Renal cortex interstitium (tissue), 11 donors: ENCODE data around the gene OR4D2. TPM values are rescaled to one million over a fixed set of nuclear protein-coding genes. Genes with fewer than 3 reads are reported as not detected.

Source experiments
- DNase-seq, 11 donors: peaks; one replicate each; pipeline ENCODE4 v3.0.0-alpha.2; 2013; ENCODE audit warnings: low read depth in 9 of 11, low spot score in 4 of 11; ENCODE audit errors: extremely low read depth in 1 of 11
- polyA plus RNA-seq, 3 donors: library from polyadenylated mRNA; unstranded; fragments of 120-200 nt; gene quantifications; one replicate each; pipeline ENCODE4 v1.2.1, GENCODE V29; 2013; ENCODE audit not compliant: insufficient read length in 3 of 3

Gene OR4D2
- polyA plus RNA-seq, 3 donors: not detected

DNA sequence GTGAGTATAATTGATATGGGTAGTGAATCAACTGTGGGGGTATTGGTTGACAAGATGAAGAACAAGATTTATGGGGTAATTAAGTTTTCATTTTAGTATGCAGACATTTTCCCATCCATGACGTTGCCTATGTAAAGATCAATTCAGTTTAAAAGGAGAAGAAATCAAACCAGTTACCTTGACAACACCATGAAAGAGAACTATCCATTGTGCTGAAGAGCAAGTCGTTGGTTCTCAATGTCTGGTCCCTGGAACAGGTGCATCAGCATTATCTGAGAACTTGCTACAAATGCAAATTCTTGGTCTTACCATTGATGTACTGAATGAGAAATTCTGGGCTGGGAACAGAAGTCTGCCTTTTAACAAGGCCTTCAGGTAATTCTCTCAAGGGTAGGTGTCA is 801 bp upstream of the OR4D2 start:
- no peak for DNase-seq

GRCh38 chr17:58170622-58171021 is 3.8 kb downstream of the OR4D2 start:
- DNase-seq: no peak

DNA sequence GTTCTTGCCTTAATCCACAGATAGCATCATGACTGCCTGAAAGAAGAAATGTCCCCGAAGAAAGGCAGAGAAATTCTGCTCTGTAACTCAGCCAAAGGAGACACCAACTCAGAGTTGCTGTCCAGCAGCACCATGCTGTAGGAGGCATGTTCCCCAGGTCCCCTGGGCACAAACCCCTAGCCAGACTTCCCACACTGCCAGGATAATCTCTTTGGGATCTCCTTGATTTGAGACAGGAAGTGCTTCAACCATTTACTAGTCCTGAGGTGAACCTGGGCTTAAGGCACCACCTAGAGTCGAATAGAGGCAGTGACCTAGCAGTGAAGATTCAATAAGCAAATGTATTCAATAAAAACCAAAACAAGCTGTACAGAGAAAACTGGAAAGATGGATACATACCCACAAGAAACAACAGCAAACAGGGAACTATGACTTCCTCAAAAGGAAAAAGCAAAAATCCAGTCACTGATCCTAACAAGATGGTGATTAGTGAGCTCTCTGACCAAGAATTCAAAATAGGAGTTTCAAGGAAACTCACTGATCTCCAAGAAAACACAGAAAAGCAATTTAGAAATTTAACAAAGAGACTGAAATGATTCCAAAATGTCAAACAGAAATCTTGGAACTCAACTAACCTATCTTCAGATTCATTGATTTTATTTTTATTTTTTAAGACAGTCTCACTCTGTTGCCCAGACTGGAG is 5.7 kb downstream of the OR4D2 start:
- no peak for DNase-seq

GRCh38 chr17:58174871-58175270 is 8.1 kb downstream of the OR4D2 start:
- no peak for DNase-seq

DNA sequence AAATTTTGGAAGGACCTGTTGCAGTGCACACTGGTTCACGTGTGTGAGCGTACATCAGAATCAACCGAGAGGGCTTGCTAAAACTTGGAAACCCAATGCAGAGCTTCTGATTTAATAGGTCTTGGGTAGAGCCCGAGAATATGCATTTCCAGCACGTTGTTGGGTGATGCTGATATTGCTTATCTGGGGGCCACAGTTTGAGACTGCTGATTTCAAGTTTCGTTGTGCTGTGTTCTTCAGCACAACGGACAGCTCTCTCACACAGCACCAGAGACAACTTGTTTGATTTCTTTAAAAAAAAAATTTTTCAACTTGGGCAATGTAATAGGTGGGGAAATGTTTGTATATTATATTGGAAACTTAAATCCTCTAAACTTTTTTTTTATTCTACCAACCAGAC is 9.4 kb downstream of the OR4D2 start:
- peak in 3 of 11 donors; percentile 4 to 5 (median 5) for DNase-seq

DNA sequence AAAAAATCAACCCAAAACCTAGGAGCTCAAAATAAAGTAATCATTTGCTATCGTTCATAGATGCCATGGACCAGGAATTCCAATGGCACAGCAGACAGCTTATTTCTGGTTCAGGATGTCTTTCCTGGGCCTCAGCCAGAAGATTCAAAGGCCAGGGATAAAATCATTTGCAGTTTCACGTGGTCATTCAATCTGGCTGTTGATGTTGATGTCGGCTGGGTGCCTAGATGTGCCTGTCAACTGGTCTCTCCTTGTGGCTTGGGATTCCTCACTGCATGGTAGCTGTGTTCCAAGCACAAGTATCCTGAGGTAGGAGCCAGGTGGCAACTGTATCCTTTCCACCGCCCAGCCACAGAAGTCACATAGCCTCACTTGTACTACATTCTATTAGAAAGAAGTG is 15.0 kb downstream of the OR4D2 start:
- no peak for DNase-seq

GRCh38 chr17:58183514-58183913 is 16.7 kb downstream of the OR4D2 start:
- no peak for DNase-seq

GRCh38 chr17:58184308-58184985 is 17.7 kb downstream of the OR4D2 start:
- DNase-seq: no peak

DNA sequence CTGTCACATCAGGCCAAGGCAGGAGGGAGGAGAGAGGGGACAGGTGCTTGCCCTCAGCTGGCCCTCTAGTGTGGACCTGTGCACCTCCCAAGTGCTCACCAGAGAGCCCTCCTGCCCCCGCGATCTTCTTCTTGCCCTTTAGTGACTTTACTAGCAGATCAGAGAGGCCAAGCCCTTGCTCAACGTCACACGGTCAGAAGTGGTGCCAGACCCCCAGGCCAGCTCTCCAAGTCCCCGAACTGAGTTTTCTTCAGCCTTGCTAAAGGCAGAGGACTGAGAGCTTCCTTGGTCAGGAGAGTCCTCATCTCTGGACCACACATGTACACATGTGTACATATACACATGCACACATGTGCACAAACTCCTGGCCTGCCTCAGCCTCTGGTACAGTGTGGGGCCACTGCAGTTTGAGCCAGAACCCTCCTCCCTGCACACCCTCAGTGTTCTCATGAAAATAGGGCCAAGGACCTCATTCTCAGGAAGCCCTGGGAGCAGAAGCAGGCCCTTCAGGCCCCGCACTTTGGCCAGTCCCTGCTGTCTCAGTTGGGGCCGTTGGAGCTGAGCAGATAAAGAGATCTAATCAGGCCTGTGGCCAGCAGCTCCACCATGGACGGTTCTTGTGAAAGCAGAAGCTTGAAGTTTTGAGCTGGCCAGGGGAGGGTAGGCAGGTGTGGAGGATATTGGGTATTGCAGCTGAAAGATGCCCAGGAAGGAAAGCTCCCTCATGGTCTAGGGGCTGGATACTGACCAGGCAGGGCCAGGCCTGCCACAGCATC is 18.4 kb downstream of the OR4D2 start:
- DNase-seq: no peak

- DNase-seq: no peak
Observed at GRCh38 chr17:58186591-58186990, 19.8 kb downstream of the OR4D2 start.

- no peak for DNase-seq
Observed at GRCh38 chr17:58187063-58187462, 20.3 kb downstream of the OR4D2 start.

DNA sequence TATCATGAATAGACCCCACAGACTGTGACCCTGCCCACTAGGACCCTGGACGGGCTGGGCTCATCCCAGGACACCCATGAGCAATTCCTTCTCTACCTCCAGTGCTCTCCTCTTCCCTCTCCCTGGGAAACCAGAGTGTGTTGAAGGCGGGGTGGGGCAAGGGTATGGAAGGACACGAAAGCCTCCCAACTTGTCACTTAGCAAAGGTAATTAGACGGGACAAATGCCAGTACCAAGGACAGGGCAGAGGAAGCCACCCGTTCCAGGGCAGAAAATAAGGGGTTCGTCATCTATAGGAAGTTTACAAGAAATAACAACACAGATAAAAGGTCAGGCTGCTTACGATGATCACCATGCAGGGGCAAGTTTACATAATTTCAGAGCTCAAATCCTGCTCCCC is 20.9 kb downstream of the OR4D2 start:
- DNase-seq: no peak

DNA sequence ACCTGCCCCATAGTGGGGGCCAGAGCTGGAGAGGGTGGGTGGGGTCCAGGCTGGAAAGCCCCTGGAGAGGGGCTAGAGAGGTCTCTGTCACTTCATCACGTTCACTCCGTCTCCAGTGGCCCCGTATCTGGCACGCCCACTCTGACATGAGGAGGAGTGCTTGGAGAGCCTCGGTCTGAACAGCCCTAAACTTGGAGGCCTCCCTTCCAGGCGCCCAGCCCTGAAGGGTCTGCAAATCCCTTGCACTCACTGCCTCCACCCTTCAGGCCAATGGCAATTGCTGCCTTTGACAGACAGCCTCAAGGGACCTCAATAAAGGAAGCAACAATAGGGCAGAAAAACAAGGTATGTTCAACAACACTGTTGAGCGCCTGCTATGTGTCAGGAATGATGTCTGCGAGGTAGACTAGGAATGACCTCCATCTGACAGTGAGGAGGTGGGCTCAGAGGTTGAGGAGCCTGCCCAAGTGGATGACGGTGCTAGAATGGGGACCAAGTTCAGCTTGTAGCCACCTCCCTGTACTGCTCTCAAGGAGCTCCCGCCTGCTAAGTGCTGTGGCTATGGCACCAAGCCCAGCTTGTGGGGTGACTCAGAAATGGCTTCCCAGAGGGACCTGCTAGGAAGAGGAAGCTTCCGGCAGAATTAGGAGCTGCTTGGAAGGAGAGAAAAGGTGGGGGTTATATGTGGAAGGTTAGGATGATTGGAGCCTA is 22.8 kb downstream of the OR4D2 start:
- DNase-seq: no peak

DNA sequence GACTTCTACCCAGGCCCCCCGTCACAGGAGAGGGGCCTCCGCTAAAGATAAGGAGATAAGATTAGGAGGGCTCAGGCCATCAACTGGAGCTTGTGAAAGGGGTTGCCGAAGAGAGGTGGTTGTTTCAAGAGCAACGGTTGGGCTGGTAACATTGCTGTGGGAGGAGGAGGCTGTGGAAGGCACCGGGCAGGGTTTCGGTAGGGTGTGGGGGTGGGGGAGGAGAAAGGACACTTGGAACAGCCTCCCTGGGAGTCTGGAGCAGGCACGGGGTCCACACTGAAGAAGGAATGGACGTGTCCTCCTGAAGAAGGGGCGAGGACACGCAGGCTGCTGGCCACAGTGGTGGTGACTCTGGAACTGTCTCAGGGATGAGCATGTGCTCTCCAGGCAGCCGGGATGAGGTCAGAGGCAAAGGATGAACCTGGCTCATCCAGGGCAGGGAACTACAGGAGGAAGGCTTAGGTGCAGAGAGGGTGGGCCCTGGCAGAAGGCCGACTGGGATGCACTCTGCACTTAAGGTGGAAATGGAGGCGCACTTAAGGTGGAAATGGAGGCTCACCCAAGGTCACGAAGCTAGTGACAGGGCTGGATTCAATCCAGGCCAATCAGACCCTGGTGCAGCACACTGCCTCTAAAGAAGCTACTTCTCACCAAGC is 24.6 kb downstream of the OR4D2 start:
- DNase-seq: no peak

DNA sequence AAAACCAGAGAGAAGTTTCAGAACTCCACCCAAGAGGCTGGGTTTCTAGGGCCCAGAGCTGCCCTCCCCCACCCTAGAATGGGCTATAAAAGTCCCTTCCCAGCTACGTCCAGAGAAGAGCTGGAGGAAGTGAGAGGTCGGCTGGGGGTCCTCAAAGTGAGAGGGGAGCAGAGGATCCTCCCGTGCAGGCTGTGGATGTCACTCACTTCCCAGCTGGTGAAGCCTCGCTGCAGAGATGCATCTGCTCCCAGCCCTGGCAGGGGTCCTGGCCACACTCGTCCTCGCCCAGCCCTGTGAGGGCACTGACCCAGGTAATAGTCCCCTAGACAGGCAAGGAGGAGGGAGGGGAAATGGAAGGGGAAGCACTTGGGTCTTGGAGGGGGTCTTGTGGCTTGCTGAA is 25.8 kb downstream of the OR4D2 start, which contains the start of gene EPX:
Gene EPX (plus strand): TSS at position 115 of the 400 bp plus-strand sequence. CDS start 121 bp downstream, at position 236.
- DNase-seq: no peak

DNA sequence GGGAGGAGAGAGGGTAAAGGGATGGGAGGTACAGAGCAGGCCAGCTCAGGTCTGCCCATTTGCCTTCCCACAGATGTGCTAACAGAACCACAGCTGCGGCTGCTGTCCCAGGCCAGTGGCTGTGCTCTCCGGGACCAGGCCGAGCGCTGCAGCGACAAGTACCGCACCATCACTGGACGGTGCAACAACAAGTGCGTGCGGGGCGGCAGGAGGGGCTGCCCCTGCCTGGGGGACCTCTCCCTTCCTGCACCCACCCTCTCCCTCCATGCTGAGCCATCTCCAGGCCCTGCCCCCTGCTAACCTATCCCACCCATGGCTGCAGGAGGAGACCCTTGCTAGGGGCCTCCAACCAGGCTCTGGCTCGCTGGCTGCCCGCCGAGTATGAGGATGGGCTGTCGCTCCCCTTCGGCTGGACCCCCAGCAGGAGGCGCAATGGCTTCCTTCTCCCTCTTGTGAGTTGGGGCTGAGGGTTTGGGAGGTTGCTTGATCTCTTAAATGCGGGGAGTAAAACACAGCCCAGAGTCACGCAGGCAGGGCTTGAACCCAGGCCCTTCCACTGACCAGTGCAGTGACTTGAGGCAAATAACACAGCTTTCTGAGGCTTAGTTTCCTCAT is 27.0 kb downstream of the OR4D2 start:
- DNase-seq: no peak

- no peak for DNase-seq
Observed at GRCh38 chr17:58195518-58196123, 28.8 kb downstream of the OR4D2 start.

- no peak for DNase-seq
Observed at GRCh38 chr17:58196610-58197009, 29.8 kb downstream of the OR4D2 start.
